MM.1S (cell line): Measurements from ENCODE around the gene FAM193A.

ENCODE experiments used
- DNase-seq: peaks from one replicate; pipeline ENCODE4 v3.0.0-alpha.2; 2015
- H2AFZ ChIP-seq: fragments of 300-600 bp; sonication (generic); 2 replicates; pipeline ENCODE4 v1.6.0; 2016; ENCODE audit warnings: antibody characterized with exemption, low read length
- H3F3A ChIP-seq: fragments of 300-600 bp; sonication (generic); 2 replicates; pipeline ENCODE4 v1.6.1; 2016; ENCODE audit warnings: mild to moderate bottlenecking, antibody characterized with exemption, low read length, moderate library complexity, mixed read lengths; ENCODE audit not compliant: insufficient read depth
- H3K27ac ChIP-seq: fragments of 300-600 bp; sonication (generic); 2 replicates; pipeline ENCODE4 v1.5.1; 2016; ENCODE audit warnings: mild to moderate bottlenecking, low read length
- H3K27me3 ChIP-seq: fragments of 300-600 bp; sonication (generic); replicated peaks from 2 replicates; pipeline ENCODE4 v1.6.0; 2016; ENCODE audit warnings: low read length; ENCODE audit not compliant: insufficient read depth
- H3K36me3 ChIP-seq: fragments of 300-600 bp; sonication (generic); replicated peaks from 2 replicates; pipeline ENCODE4 v1.6.1; 2016; ENCODE audit warnings: mild to moderate bottlenecking, low read length, mixed read lengths; ENCODE audit not compliant: insufficient read depth
- H3K4me1 ChIP-seq: fragments of 300-600 bp; sonication (generic); 2 replicates; pipeline ENCODE4 v1.6.1; 2016; ENCODE audit warnings: low read length, mixed read lengths
- H3K4me2 ChIP-seq: fragments of 300-600 bp; sonication (generic); 2 replicates; pipeline ENCODE4 v1.6.0; 2016; ENCODE audit warnings: low read depth, low read length
- H3K4me3 ChIP-seq: fragments of 300-600 bp; sonication (generic); 2 replicates; pipeline ENCODE4 v1.5.1; 2016; ENCODE audit warnings: low read length, mixed read lengths
- H3K79me2 ChIP-seq: fragments of 300-600 bp; sonication (generic); 2 replicates; pipeline ENCODE4 v1.6.1; 2016; ENCODE audit warnings: mixed run types, low read length, mixed read lengths
- H3K9ac ChIP-seq: fragments of 300-600 bp; sonication (generic); 2 replicates; pipeline ENCODE4 v1.6.1; 2016; ENCODE audit warnings: low read length, mixed read lengths
- H3K9me2 ChIP-seq: fragments of 300-600 bp; sonication (generic); replicated peaks from 2 replicates; pipeline ENCODE4 v1.6.1; 2016; ENCODE audit warnings: mild to moderate bottlenecking, low read length, mixed read lengths; ENCODE audit not compliant: insufficient read depth
- H3K9me3 ChIP-seq: fragments of 300-600 bp; sonication (generic); replicated peaks from 2 replicates; pipeline ENCODE4 v1.6.1; 2016; ENCODE audit warnings: mild to moderate bottlenecking, low read length, mixed read lengths; ENCODE audit not compliant: insufficient read depth
- H4K20me1 ChIP-seq: fragments of 300-600 bp; sonication (generic); 2 replicates; pipeline ENCODE4 v1.6.1; 2016; ENCODE audit warnings: mild to moderate bottlenecking, low read length, moderate library complexity, mixed read lengths; ENCODE audit not compliant: insufficient read depth
- CTCF ChIP-seq: fragments of 300-600 bp; sonication (generic); IDR thresholded peaks from 2 replicates; pipeline ENCODE4 v1.5.1; 2016; ENCODE audit warnings: antibody characterized with exemption, low read length, mixed read lengths
- EZH2 ChIP-seq: fragments of 300-600 bp; sonication (generic); optimal IDR thresholded peaks from 2 replicates; pipeline ENCODE3; 2017; ENCODE audit warnings: low read depth, mild to moderate bottlenecking, antibody characterized with exemption, low read length, mixed read lengths
- EZH2phosphoT487 ChIP-seq: fragments of 300-600 bp; sonication (generic); IDR thresholded peaks from 2 replicates; pipeline ENCODE4 v1.6.1; 2018; ENCODE audit warnings: antibody characterized with exemption, low read length

FAM193A gene

GRCh38 chr4:2500547-2500946 is 35.9 kb upstream of the FAM193A start:
- Histone ChIP-seq H3K36me3 (peaks cover 26% of the 10 kb centered on the region; the same call in 1 of the 2 replicates), H4K20me1 (peaks cover 13% of the 10 kb centered on the region; the same call in 1 of the 2 replicates), H3K79me2 (peaks cover 88% of the 10 kb centered on the region), H3F3A (peaks cover 11% of the 10 kb centered on the region; the same call in 1 of the 2 replicates), H3K27me3 (no peaks in the 10 kb centered on the region), H3K9me3 (no peaks in the 10 kb centered on the region), H3K4me2 (no peak overlapping the region), H3K27ac (no peak overlapping the region), H3K9me2 (no peaks in the 10 kb centered on the region), H2AFZ (no peak overlapping the region), H3K9ac (no peak overlapping the region), H3K4me3 (no peak overlapping the region), H3K4me1 (no peaks in the 10 kb centered on the region)
- TF ChIP-seq CTCF (no peak), EZH2phosphoT487 (no peak), EZH2 (no peak)
- DNase-seq, result no peak

GRCh38 chr4:2501034-2501594 is 35.3 kb upstream of the FAM193A start:
- Histone ChIP-seq H3K9me3 (no peaks in the 10 kb centered on the region), H4K20me1 (peaks cover 13% of the 10 kb centered on the region; the same call in 1 of the 2 replicates), H3K27me3 (no peaks in the 10 kb centered on the region), H3K4me1 (no peaks in the 10 kb centered on the region), H3K79me2 (peaks cover 88% of the 10 kb centered on the region), H3K4me2 (no peak overlapping the region), H3K9me2 (no peaks in the 10 kb centered on the region), H3K36me3 (peaks cover 22% of the 10 kb centered on the region; the same call in 1 of the 2 replicates), H3K9ac (no peak overlapping the region), H3K4me3 (no peak overlapping the region), H3K27ac (no peak overlapping the region), H2AFZ (no peak overlapping the region), H3F3A (peaks cover 7% of the 10 kb centered on the region; the same call in 1 of the 2 replicates)
- no peak for DNase-seq
- TF ChIP-seq CTCF (no peak), EZH2phosphoT487 (no peak), EZH2 (no peak)

GRCh38 chr4:2503809-2504208 is 32.6 kb upstream of the FAM193A start:
- no peak overlapping the region for H3K4me2 ChIP-seq
- no peaks in the 10 kb centered on the region for H3K4me1 ChIP-seq
- no peak overlapping the region for H3K4me3 ChIP-seq
- H3K27ac ChIP-seq, result no peak overlapping the region
- peaks cover 3% of the 10 kb centered on the region; the same call in 1 of the 2 replicates for H3F3A ChIP-seq
- no peaks in the 10 kb centered on the region for H3K9me2 ChIP-seq
- peaks cover 22% of the 10 kb centered on the region for H3K36me3 ChIP-seq
- H3K79me2 ChIP-seq, result peaks cover 86% of the 10 kb centered on the region
- no peaks in the 10 kb centered on the region for H3K9me3 ChIP-seq
- H3K9ac ChIP-seq, result no peak overlapping the region
- DNase-seq, result no peak
- H3K27me3 ChIP-seq, result no peaks in the 10 kb centered on the region
- H4K20me1 ChIP-seq, result peaks cover 13% of the 10 kb centered on the region; the same call in 1 of the 2 replicates
- TF ChIP-seq CTCF, result no peak
- H2AFZ ChIP-seq, result no peak overlapping the region
